Neural progenitor cell (in vitro differentiated cells): ENCODE results near the gene AQP6. TPM values are rescaled to one million over a fixed set of nuclear protein-coding genes. Genes with fewer than 3 reads are reported as not detected.

Experiments
- DNase-seq: peaks from one replicate; pipeline ENCODE4 v3.0.0-alpha.2; 2016; ENCODE audit warnings: low spot score
- H2AFZ ChIP-seq: fragments of 200-600 bp; sonication (generic); replicated peaks from 2 replicates; pipeline ENCODE4 v1.6.1; 2016; ENCODE audit warnings: antibody characterized with exemption
- H3F3A ChIP-seq: fragments of 200-600 bp; sonication (generic); 2 replicates; pipeline ENCODE4 v1.6.1; 2016; ENCODE audit warnings: antibody characterized with exemption, low read depth
- H3K27ac ChIP-seq: fragments of 200-600 bp; sonication (generic); 2 replicates; pipeline ENCODE4 v1.5.1; 2016; ENCODE audit warnings: mild to moderate bottlenecking
- H3K27me3 ChIP-seq: fragments of 200-600 bp; sonication (generic); 2 replicates; pipeline ENCODE4 v1.6.1; 2016; ENCODE audit warnings: mild to moderate bottlenecking, moderate library complexity
- H3K36me3 ChIP-seq: fragments of 200-600 bp; sonication (generic); 2 replicates; pipeline ENCODE4 v1.5.1; 2016
- H3K4me1 ChIP-seq: fragments of 200-600 bp; sonication (generic); 2 replicates; pipeline ENCODE4 v1.6.1; 2016; ENCODE audit warnings: mixed run types
- H3K4me2 ChIP-seq: fragments of 200-600 bp; sonication (generic); 2 replicates; pipeline ENCODE4 v1.6.1; 2016
- H3K4me3 ChIP-seq: fragments of 200-600 bp; sonication (generic); 2 replicates; pipeline ENCODE4 v1.5.1; 2016
- H3K79me2 ChIP-seq: fragments of 200-600 bp; sonication (generic); 2 replicates; pipeline ENCODE4 v1.6.1; 2016; ENCODE audit warnings: low read depth
- H3K9ac ChIP-seq: fragments of 200-600 bp; sonication (generic); 2 replicates; pipeline ENCODE4 v1.6.1; 2016
- H3K9me3 ChIP-seq: fragments of 200-600 bp; sonication (generic); 2 replicates; pipeline ENCODE4 v1.5.1; 2016; ENCODE audit warnings: low read depth
- H4K20me1 ChIP-seq: fragments of 200-600 bp; sonication (generic); 2 replicates; pipeline ENCODE4 v1.6.1; 2016; ENCODE audit warnings: low read depth
- H3K27ac Mint-ChIP-seq: 3 replicates; pipeline ENCODE4 v1.8.0; 2021; ENCODE audit warnings: mixed read lengths
- H3K27me3 Mint-ChIP-seq: 2 replicates; pipeline ENCODE4 v1.8.0; 2022; ENCODE audit warnings: low read depth, mild to moderate bottlenecking, inconsistent platforms, moderate library complexity, mixed read lengths; ENCODE audit not compliant: insufficient read depth
- H3K36me3 Mint-ChIP-seq: 3 replicates; pipeline ENCODE4 v1.8.0; 2021; ENCODE audit warnings: mixed read lengths
- H3K4me1 Mint-ChIP-seq: 3 replicates; pipeline ENCODE4 v1.8.0; 2021; ENCODE audit warnings: mixed read lengths
- H3K4me3 Mint-ChIP-seq: 3 replicates; pipeline ENCODE4 v1.8.0; 2021; ENCODE audit warnings: mild to moderate bottlenecking, moderate library complexity, mixed read lengths
- H3K9me3 Mint-ChIP-seq: 3 replicates; pipeline ENCODE4 v1.8.0; 2020; ENCODE audit warnings: mixed read lengths
- CTCF ChIP-seq: fragments of 200-600 bp; sonication (generic); IDR thresholded peaks from 2 replicates; pipeline ENCODE4 v1.5.1; 2017; ENCODE audit warnings: antibody characterized with exemption, mild to moderate bottlenecking
- EZH2 ChIP-seq: fragments of 200-600 bp; sonication (generic); IDR thresholded peaks from 2 replicates; pipeline ENCODE4 v1.6.1; 2017; ENCODE audit warnings: antibody characterized with exemption, mild to moderate bottlenecking, moderate library complexity
- EZH2phosphoT487 ChIP-seq: fragments of 200-600 bp; sonication (generic); IDR thresholded peaks from 2 replicates; pipeline ENCODE4 v1.6.1; 2017; ENCODE audit warnings: antibody characterized with exemption
- total RNA-seq: library from RNA; depleted of rRNA; stranded (reverse); fragments of >200 nt; gene quantifications from 2 replicates; pipeline ENCODE4 v1.2.3, GENCODE V29; 2015; ENCODE audit warnings: low replicate concordance

The AQP6 gene
- total RNA-seq, 1 donor from 2014 or later, result not detected

GRCh38 chr12:49946086-49946485 lies 26.7 kb upstream of the AQP6 start:
- Mint-ChIP-seq H3K36me3 (no peaks in the 10 kb centered on the region), H3K9me3 (no peaks in the 10 kb centered on the region), H3K27me3 (peaks cover 13% of the 10 kb centered on the region), H3K4me1 (peaks cover 36% of the 10 kb centered on the region), H3K27ac (no peak overlapping the region), H3K4me3 (no peak overlapping the region)
- Histone ChIP-seq H3K4me1 (peaks cover 9% of the 10 kb centered on the region), H3K79me2 (no peaks in the 10 kb centered on the region), H3K27me3 (peaks cover 27% of the 10 kb centered on the region), H2AFZ (no peak overlapping the region), H3F3A (no peaks in the 10 kb centered on the region), H3K36me3 (no peaks in the 10 kb centered on the region), H4K20me1 (no peaks in the 10 kb centered on the region), H3K9me3 (no peaks in the 10 kb centered on the region), H3K9ac (no peak overlapping the region), H3K4me2 (peak overlapping the region; percentile 37), H3K4me3 (peak overlapping the region; percentile 15), H3K27ac (no peak overlapping the region)
- DNase-seq, result no peak
- TF ChIP-seq CTCF (no peak), EZH2phosphoT487 (no peak), EZH2 (no peak)

- Histone ChIP-seq H3K4me2 (no peak overlapping the region), H3K4me1 (peaks cover 9% of the 10 kb centered on the region), H3K9me3 (no peaks in the 10 kb centered on the region), H3F3A (no peaks in the 10 kb centered on the region), H3K27me3 (peaks cover 27% of the 10 kb centered on the region), H2AFZ (no peak overlapping the region), H3K9ac (no peak overlapping the region), H3K36me3 (no peaks in the 10 kb centered on the region), H3K79me2 (no peaks in the 10 kb centered on the region), H3K4me3 (no peak overlapping the region), H3K27ac (no peak overlapping the region), H4K20me1 (no peaks in the 10 kb centered on the region)
- Mint-ChIP-seq H3K36me3 (no peaks in the 10 kb centered on the region), H3K9me3 (no peaks in the 10 kb centered on the region), H3K4me3 (no peak overlapping the region), H3K27ac (no peak overlapping the region), H3K4me1 (peaks cover 32% of the 10 kb centered on the region), H3K27me3 (peaks cover 13% of the 10 kb centered on the region)
- no peak for DNase-seq
- TF ChIP-seq EZH2, result no peak
- no peak for TF ChIP-seq CTCF
- TF ChIP-seq EZH2phosphoT487, result no peak
These were observed 26.2 kb upstream of the AQP6 start for GRCh38 chr12:49946497-49946896.

GRCh38 chr12:49947593-49948226 lies 25.0 kb upstream of the AQP6 start:
- Histone ChIP-seq H3K27ac (no peak overlapping the region), H3K9me3 (no peaks in the 10 kb centered on the region), H3K4me2 (no peak overlapping the region), H3K9ac (no peak overlapping the region), H4K20me1 (no peaks in the 10 kb centered on the region), H3K4me3 (no peak overlapping the region), H3K79me2 (no peaks in the 10 kb centered on the region), H3K36me3 (no peaks in the 10 kb centered on the region), H3F3A (no peaks in the 10 kb centered on the region), H3K4me1 (peaks cover 9% of the 10 kb centered on the region), H2AFZ (no peak overlapping the region), H3K27me3 (peaks cover 27% of the 10 kb centered on the region)
- Mint-ChIP-seq H3K27me3 (peaks cover 12% of the 10 kb centered on the region), H3K27ac (no peak overlapping the region), H3K9me3 (no peaks in the 10 kb centered on the region), H3K4me3 (no peak overlapping the region), H3K4me1 (peaks cover 22% of the 10 kb centered on the region), H3K36me3 (no peaks in the 10 kb centered on the region)
- no peak for TF ChIP-seq EZH2phosphoT487
- no peak for TF ChIP-seq CTCF
- TF ChIP-seq EZH2, result no peak
- no peak for DNase-seq
